Ishikawa (cell line): ENCODE measurements around the gene NAA38.

Source experiments
- CEBPB ChIP-seq: IDR thresholded peaks from 2 replicates; pipeline ENCODE4 v1.6.1; 2012
- CREB1 ChIP-seq: IDR thresholded peaks from 2 replicates; pipeline ENCODE4 v1.6.1; 2012; ENCODE audit warnings: low read depth
- EGR1 ChIP-seq: IDR thresholded peaks from 2 replicates; pipeline ENCODE4 v1.6.1; 2012
- EP300 ChIP-seq: IDR thresholded peaks from 2 replicates; pipeline ENCODE4 v1.6.1; 2012; ENCODE audit warnings: borderline replicate concordance
- FOXM1 ChIP-seq: IDR thresholded peaks from 2 replicates; pipeline ENCODE4 v1.6.1; 2012; ENCODE audit warnings: low read depth, borderline replicate concordance
- NFIC ChIP-seq: IDR thresholded peaks from 2 replicates; pipeline ENCODE4 v1.6.1; 2012
- RAD21 ChIP-seq: IDR thresholded peaks from 2 replicates; pipeline ENCODE4 v1.6.1; 2012; ENCODE audit warnings: low read depth
- TAF1 ChIP-seq: IDR thresholded peaks from 2 replicates; pipeline ENCODE4 v1.6.1; 2012; ENCODE audit warnings: low read depth, mild to moderate bottlenecking
- TCF12 ChIP-seq: IDR thresholded peaks from 2 replicates; pipeline ENCODE4 v1.6.1; 2012; ENCODE audit warnings: low read depth
- TEAD4 ChIP-seq: IDR thresholded peaks from 2 replicates; pipeline ENCODE4 v1.6.1; 2012
- YY1 ChIP-seq: IDR thresholded peaks from 2 replicates; pipeline ENCODE4 v1.6.1; 2012; ENCODE audit warnings: low read depth
- ZBTB7A ChIP-seq: IDR thresholded peaks from 2 replicates; pipeline ENCODE4 v1.6.1; 2012; ENCODE audit warnings: low read depth
- TF ChIP-seq, protein P1 (sequence below): IDR thresholded peaks from 2 replicates; pipeline ENCODE4 v1.6.1; 2012
- TF ChIP-seq, protein P2 (sequence below): IDR thresholded peaks from 2 replicates; pipeline ENCODE4 v1.6.1; 2012; ENCODE audit warnings: low read depth, mild to moderate bottlenecking
- TF ChIP-seq, protein P3 (sequence below): IDR thresholded peaks from 2 replicates; pipeline ENCODE4 v1.6.1; 2012

NAA38 gene

DNA sequence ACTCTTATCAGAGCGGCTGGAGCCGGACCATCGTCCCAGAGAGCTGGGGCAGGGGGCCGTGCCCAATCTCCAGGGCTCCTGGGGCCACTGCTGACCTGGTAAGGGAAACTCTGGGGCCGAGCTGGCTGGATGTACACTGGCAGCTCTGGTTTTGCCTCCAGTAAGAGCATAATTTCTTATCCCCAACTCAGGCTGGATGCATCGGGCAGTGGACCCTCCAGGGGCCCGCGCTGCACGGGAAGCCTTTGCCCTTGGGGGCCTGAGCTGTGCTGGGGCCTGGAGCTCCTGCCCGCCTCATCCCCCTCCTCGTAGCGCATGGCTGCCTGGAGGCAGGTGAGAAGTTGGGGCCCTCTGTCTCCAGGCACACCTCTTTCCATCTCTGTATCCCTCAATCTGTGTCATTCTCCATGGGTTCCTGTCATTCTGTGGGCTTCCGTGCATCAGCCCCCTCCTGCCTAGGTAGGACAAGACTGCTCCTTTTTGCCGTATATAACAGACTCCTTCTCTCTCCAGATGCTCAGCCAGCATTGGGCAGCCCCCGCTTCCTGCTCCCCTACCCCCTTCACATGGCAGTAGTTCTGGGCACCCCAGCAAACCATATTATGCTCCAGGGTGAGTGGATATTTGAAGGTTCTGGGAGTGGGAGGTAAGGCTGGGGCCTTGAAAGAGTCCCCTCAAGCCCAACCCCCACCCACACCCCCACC, 11.8 kb downstream of the NAA38 start:
- TF ChIP-seq TAF1 (no peak), EP300 (no peak), NFIC (no peak), EGR1 (no peak), RAD21 (no peak), CEBPB (no peak), TEAD4 (no peak), ZBTB7A (no peak), FOXM1 (no peak), CREB1 (no peak), TCF12 (no peak), YY1 (no peak)
- TF ChIP-seq, protein P1, sequence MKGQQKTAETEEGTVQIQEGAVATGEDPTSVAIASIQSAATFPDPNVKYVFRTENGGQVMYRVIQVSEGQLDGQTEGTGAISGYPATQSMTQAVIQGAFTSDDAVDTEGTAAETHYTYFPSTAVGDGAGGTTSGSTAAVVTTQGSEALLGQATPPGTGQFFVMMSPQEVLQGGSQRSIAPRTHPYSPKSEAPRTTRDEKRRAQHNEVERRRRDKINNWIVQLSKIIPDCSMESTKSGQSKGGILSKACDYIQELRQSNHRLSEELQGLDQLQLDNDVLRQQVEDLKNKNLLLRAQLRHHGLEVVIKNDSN, result no peak
- TF ChIP-seq, protein P2, sequence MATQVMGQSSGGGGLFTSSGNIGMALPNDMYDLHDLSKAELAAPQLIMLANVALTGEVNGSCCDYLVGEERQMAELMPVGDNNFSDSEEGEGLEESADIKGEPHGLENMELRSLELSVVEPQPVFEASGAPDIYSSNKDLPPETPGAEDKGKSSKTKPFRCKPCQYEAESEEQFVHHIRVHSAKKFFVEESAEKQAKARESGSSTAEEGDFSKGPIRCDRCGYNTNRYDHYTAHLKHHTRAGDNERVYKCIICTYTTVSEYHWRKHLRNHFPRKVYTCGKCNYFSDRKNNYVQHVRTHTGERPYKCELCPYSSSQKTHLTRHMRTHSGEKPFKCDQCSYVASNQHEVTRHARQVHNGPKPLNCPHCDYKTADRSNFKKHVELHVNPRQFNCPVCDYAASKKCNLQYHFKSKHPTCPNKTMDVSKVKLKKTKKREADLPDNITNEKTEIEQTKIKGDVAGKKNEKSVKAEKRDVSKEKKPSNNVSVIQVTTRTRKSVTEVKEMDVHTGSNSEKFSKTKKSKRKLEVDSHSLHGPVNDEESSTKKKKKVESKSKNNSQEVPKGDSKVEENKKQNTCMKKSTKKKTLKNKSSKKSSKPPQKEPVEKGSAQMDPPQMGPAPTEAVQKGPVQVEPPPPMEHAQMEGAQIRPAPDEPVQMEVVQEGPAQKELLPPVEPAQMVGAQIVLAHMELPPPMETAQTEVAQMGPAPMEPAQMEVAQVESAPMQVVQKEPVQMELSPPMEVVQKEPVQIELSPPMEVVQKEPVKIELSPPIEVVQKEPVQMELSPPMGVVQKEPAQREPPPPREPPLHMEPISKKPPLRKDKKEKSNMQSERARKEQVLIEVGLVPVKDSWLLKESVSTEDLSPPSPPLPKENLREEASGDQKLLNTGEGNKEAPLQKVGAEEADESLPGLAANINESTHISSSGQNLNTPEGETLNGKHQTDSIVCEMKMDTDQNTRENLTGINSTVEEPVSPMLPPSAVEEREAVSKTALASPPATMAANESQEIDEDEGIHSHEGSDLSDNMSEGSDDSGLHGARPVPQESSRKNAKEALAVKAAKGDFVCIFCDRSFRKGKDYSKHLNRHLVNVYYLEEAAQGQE, result no peak
- TF ChIP-seq, protein P3, sequence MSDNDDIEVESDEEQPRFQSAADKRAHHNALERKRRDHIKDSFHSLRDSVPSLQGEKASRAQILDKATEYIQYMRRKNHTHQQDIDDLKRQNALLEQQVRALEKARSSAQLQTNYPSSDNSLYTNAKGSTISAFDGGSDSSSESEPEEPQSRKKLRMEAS, result no peak

DNA sequence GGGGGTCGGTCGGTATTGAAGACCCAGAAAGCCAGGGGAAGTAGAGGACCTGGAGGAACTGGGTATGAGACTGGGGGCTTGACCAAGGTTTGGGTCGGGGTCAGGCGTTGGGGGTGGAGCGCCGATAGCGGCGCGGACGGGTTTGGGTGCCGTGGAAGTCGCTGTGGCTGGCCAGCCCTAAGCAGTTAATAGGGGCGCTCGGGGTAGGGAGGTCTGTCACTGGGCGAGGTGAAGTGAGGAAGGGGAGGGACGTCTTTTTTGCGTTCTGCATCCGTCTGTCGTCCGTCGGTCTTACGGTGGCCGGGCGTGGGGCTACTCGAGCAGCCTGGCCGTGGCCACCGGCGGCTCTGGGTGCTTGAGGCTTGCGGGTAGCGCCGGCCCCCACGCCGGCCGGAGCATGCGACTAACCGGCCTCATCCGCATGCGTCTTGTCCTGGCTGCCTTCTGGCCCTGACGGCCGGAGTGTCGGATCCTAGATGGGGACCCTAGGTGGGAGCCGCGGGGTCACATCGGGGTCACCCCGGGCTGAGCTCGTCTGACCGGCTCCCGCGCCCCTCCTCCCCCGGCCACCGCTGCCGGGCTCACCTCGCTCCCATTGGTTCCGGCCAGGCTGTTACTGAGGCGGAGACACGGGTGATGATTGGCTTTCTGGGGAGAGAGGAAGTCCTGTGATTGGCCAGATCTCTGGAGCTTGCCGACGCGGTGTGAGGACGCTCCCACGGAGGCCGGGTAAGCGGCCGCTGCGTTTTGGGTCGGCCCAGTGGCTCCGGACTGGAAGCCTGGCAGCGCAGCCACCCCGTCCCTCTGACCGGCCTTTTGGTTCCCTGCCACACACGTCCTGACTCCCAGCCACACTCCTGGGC, 12.8 kb downstream of the NAA38 start:
- no peak for TF ChIP-seq TCF12
- TF ChIP-seq EP300, result peak; percentile 61; the same call in 1 of the 2 replicates
- TF ChIP-seq, protein P3, result peak; percentile 33; the same call in 1 of the 2 replicates
- TF ChIP-seq ZBTB7A, result peak; percentile 87
- TF ChIP-seq YY1, result no peak
- TF ChIP-seq TAF1, result peak; percentile 25

DNA sequence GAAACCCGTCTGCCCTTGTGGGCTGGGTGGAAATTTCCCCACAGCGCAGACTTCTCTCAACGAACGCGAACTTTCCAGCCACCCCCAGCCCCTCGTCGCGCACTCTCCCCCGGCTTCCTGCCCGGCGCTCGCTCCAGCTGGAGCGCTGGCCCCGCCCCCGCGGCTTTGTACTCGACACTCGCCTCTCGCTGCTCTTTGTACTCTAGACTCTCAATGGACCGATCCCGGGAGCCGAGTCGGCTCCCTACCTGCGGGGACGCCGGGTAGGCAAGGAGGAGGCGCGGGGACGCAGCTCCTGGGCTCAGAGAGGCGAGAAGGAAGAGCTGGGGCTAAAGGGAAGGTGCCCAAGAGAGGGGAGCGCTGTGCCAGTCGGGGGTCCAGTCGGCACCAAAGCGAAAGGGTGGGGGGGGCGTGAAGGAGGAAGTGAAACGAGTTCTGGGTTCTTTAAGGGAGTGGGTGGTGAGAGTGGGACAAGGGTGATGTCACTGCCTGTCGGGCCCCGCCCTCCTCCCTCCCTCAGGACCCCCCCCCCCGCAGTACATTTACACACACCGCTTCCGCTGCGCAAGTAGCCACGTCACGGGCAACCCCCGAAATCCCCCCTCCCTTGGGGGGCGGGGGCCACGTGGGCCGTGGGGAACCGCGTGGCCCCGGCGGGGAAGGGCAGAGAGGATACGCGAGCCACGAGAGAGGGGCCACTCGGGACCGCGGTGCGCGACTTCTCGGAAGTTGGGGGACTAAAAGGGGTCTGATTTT, 13.6 kb downstream of the NAA38 start:
- TF ChIP-seq, protein P3, result peak; percentile 85
- TF ChIP-seq EGR1 (no peak; the same call in 1 of the 2 replicates), ZBTB7A (0 out of 2 replicates have a peak, but pooled peaks have one; percentile 4), RAD21 (no peak), EP300 (no peak), YY1 (no peak), TCF12 (no peak), TAF1 (0 out of 2 replicates have a peak, but pooled peaks have one; percentile 48), CEBPB (no peak), TEAD4 (no peak; the same call in 1 of the 2 replicates), NFIC (0 out of 2 replicates have a peak, but pooled peaks have one; percentile 11), FOXM1 (no peak), CREB1 (peak; percentile 85)
- TF ChIP-seq, protein P1, result peak; percentile 72
- TF ChIP-seq, protein P2, result no peak

DNA sequence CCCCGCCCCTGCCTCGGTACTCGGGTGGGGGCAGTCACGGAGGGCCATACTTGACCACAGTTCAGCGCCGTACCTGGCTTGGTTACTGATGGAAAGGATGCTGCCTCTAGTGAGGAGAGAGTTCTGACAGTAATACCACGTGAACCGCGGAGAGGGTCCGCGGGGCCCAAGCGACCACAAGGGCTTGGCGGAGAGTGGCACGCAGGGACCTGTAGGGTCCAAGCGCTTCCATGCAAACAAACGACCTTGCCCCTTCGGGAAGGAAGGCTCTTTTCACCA, 14.2 kb downstream of the NAA38 start:
- TF ChIP-seq CREB1, result 0 out of 2 replicates have a peak, but pooled peaks have one; percentile 14
- TF ChIP-seq, protein P3, result no peak
- peak; percentile 73; the same call in 1 of the 2 replicates for TF ChIP-seq ZBTB7A
